ENCODE measurements around the gene SPEF2. TPM values are rescaled to one million over a fixed set of nuclear protein-coding genes. Genes with fewer than 3 reads are reported as not detected.

The SPEF2 gene
- 11.5 and 15.1 TPM in 2 replicates for total RNA-seq (ENCODE audit: low replicate concordance)
- long read RNA-seq, partial matches to known transcripts, result 11 of 17 reads
- long read RNA-seq, other reads (novel, unspliced or antisense), result 5 of 17 reads

DNA sequence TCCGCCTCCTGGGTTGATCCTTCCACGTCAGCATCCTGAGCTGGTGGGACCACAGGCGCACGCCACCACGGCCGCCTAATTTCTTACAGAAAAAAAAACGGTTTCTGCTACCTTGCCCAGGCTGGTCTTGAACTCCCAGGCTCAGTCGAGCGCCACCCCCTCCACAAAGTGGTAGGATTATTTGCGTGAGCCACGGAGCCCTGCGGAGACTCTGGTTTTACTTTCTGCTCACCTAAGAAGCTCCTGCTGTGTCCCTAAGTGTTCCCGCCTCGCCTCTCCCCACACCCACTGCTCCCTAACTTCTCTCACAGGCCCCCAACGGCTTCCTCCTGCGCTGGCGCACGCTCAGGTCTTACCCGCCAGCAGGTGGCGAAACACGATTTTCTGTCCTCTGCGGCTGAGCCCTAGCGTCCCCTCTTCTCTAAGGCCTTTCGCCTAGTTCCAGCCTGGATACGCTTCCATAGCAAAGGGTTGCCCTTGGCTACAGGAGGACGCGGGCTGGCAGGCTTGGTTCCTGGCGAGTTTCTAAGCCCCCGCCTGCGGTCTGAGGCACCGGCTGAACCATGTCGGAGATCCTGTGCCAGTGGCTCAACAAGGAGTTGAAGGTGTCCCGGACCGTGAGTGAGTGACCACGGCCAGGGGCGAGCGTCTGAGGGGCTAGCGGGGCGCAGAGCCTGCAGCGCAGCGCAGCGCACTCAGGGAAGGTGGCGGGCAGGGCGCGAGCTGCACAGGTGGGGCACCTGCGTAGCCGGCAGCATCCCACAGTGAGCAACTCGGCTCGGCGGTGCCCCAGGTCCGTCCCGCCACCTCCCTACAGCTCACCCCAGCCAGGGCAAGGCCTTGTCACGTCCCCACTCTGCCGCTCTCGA lies at the start of gene SPEF2:
Gene SPEF2 (plus strand): TSS at position 429 of the 869 bp plus-strand sequence. CDS start 135 bp downstream, at position 564.
- H3K27ac Mint-ChIP-seq, result peak within 1 kb of the TSS; percentile 85
- peak; percentile 88 for DNase-seq (ENCODE audit: extremely low spot score, unreplicated experiment)

DNA sequence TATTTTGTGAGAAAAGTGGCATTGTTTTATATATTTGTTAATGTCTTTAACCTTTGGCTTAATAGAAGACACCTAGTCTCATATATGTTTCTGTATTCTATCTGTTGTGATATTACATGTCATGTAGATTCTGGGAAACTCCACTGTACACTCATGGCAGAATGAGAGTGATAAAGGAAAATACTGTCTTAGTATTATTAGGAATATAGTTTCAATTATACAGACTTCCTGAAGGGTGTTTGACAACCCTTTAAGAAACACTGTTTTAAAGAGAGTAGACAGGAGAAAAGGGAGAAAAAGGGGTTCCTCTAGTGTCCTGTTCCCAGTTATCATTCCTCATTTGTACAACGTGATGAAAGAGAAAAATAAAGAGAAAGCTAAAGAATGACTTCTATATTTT lies 42.1 kb upstream of the SPEF2 start:
- TF ChIP-seq CTCF (conservative IDR thresholded peaks at IDR 0.05), result no peak
- Mint-ChIP-seq H3K4me1 (ENCODE audit: unreplicated experiment) (no peaks in the 10 kb centered on the region), H3K27ac (no peak overlapping the region), H3K9me3 (no peaks in the 10 kb centered on the region), H3K36me3 (no peaks in the 10 kb centered on the region), H3K27me3 (no peaks in the 10 kb centered on the region), H3K4me3 (no peak overlapping the region)
- DNase-seq (ENCODE audit: extremely low spot score, unreplicated experiment), result no peak

More for the DNA sequence above, at the start of gene SPEF2:
- Mint-ChIP-seq H3K27me3 (peaks cover 12% of the 10 kb centered on the region), H3K9me3 (peaks cover 10% of the 10 kb centered on the region), H3K36me3 (no peaks in the 10 kb centered on the region), H3K4me1 (ENCODE audit: unreplicated experiment) (peaks cover 5% of the 10 kb centered on the region), H3K4me3 (peak within 1 kb of the TSS; percentile 98)
- TF ChIP-seq CTCF (conservative IDR thresholded peaks at IDR 0.05), result peak; percentile 93

DNA sequence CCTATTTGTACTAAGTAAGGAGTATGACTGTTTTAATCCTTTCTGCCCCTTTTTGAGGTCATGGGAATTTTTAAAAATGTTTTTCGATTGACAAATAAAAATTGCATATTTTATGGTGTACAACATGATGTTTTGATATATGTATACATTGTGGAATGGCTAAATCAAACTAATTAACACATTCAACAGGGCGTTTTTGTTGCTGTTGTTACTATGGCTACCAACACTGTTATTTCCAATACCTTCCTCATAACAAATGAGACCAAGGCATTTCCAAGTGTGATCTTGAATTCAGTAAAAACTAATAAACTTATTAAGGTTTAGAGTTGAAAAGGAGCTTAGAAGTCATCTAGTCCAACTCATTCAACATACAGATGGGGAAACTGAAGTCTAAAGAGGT lies 30.2 kb upstream of the SPEF2 start:
- Mint-ChIP-seq H3K9me3 (no peaks in the 10 kb centered on the region), H3K36me3 (no peaks in the 10 kb centered on the region), H3K4me3 (no peak overlapping the region), H3K4me1 (ENCODE audit: unreplicated experiment) (no peaks in the 10 kb centered on the region), H3K27me3 (peaks cover 24% of the 10 kb centered on the region), H3K27ac (no peak overlapping the region)
- no peak for DNase-seq (ENCODE audit: extremely low spot score, unreplicated experiment)
- TF ChIP-seq CTCF (conservative IDR thresholded peaks at IDR 0.05), result no peak

- DNase-seq (ENCODE audit: extremely low spot score, unreplicated experiment), result no peak
- TF ChIP-seq CTCF (conservative IDR thresholded peaks at IDR 0.05), result no peak
- Mint-ChIP-seq H3K27me3 (peaks cover 14% of the 10 kb centered on the region), H3K9me3 (no peaks in the 10 kb centered on the region), H3K4me3 (no peak overlapping the region), H3K36me3 (no peaks in the 10 kb centered on the region), H3K4me1 (ENCODE audit: unreplicated experiment) (no peaks in the 10 kb centered on the region), H3K27ac (no peak overlapping the region)
These were observed 24.3 kb upstream of the SPEF2 start for GRCh38 chr5:35593338-35593737.

DNA sequence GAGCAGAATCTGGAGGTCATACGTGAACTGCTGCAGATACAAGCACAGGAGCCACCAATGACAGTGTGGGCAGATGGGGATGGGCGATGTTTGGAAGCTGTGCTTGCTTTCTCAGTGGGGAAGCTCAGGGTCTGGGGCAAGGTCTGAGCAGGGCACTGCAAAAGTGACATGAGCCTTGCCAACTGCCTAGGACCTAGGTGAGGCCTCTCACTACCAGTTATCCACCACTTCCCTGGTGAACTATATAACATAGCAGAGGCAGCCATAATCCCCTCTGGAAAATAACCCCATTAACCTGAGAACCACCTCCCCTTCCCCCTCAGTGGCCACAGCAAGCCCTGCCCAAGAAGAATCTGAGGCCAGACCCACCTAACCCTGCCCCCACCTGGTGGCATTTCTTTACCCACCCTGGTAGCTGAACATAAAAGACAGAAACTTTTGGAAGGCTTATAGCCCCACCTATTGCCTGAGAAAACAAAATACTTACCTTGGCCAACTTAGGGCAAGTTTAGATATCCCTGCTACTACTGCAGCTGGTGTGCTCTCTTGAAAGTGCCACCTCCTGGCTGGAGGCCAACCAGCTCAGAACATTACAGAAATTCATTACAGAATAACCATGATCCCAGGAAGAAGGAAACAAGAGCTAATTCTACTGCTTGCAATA lies 18.8 kb upstream of the SPEF2 start:
- no peak for DNase-seq (ENCODE audit: extremely low spot score, unreplicated experiment)
- Mint-ChIP-seq H3K27me3 (peaks cover 12% of the 10 kb centered on the region), H3K4me3 (no peak overlapping the region), H3K4me1 (ENCODE audit: unreplicated experiment) (no peaks in the 10 kb centered on the region), H3K27ac (no peak overlapping the region), H3K9me3 (no peaks in the 10 kb centered on the region), H3K36me3 (no peaks in the 10 kb centered on the region)
- peak; percentile 41 for TF ChIP-seq CTCF (conservative IDR thresholded peaks at IDR 0.05)

Measured in type B pancreatic cell (in vitro differentiated cells).